ENCODE measurements around the gene QDPR. TPM values are rescaled to one million over a fixed set of nuclear protein-coding genes. Genes with fewer than 3 reads are reported as not detected.

Gene QDPR
- total and polyA plus RNA-seq, 9 of the 15 experiments (the other 6 are each of a cell fraction or from before 2014, with no cell fraction given), result 5.7 to 29.7 (median 17.2) TPM

DNA sequence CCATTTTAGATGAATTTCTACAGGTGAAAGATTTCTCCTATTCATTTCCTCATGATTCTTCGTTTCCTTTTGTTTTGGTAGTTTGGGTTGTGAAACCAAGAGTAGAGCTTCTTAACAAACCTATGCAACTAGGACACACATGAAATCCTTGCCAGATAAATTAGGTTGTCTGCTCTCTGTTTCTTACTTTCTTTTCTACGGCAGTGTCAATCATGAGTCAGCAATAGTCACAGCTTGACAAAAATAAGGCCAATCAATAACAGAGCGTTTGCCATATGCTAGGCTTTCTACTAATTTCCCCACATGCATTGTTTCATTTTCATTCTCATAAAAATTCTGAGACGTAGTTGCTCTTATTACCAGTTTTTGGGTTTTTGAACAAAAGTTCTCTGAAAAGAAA lies 23.4 kb upstream of the QDPR start (continued):
- TF ChIP-seq TCF7 (IDR thresholded peaks at IDR 0.05; ENCODE audit: borderline replicate concordance) (no peak), ZNF780A (CRISPR knock-in tag; IDR thresholded peaks at IDR 0.05) (no peak), PHTF2 (CRISPR knock-in tag; IDR thresholded peaks at IDR 0.05) (no peak), ARID1B (IDR thresholded peaks at IDR 0.05) (no peak), U2AF1 (optimal IDR thresholded peaks at IDR 0.05; ENCODE audit: low read depth, low read length) (no peak), CBFB (CRISPR knock-in tag; IDR thresholded peaks at IDR 0.05) (no peak)
- TF ChIP-seq, protein P1, sequence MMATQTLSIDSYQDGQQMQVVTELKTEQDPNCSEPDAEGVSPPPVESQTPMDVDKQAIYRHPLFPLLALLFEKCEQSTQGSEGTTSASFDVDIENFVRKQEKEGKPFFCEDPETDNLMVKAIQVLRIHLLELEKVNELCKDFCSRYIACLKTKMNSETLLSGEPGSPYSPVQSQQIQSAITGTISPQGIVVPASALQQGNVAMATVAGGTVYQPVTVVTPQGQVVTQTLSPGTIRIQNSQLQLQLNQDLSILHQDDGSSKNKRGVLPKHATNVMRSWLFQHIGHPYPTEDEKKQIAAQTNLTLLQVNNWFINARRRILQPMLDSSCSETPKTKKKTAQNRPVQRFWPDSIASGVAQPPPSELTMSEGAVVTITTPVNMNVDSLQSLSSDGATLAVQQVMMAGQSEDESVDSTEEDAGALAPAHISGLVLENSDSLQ (IDR thresholded peaks at IDR 0.05), result peak; percentile 96

DNA sequence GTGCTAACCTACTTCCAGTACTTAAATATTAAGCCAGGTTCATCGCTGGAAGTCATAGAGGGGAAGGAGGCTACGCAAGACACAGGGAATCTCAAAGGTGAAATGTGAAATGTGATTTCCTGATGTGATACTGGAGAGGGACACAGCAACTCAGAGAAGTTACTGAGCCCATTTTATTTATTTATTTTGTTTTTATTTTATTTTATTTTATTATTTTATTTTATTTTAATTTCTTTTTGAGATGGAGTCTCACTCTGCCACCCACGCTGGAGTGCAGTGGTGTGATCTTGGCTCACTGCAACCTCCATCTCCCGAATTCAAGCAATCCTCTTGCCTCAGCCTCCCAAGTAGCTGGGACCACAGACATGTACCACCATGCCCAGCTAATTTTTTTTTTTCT lies 22.8 kb upstream of the QDPR start:
- no peaks in the 10 kb centered on the region for H3K36me3 ChIP-seq (ENCODE audit: control insufficient read depth, insufficient read depth, low read length)
- no peak for ATAC-seq
- ChIA-PET POLR2A (interaction anchor here (1.0 kb wide), 1 partner anchor 22 kb away, joined by 3 read pairs; no protein-coding TSS in a partner anchor), CTCF (ENCODE audit: low intra/inter-chr PET ratio) (no interaction called here)
- BruUV-seq (replicated peaks), result no TSS peak
- H3K79me2 ChIP-seq (ENCODE audit: control insufficient read depth, insufficient read depth, low read length), result no peaks in the 10 kb centered on the region
- H4K20me1 ChIP-seq (replicated peaks; ENCODE audit: control insufficient read depth, insufficient read depth, low read length), result no peaks in the 10 kb centered on the region
- no peaks in the 10 kb centered on the region for H3K4me1 ChIP-seq (replicated peaks in 1 of 2; ENCODE audit: control insufficient read depth in 2 of 2, insufficient read depth in 2 of 2, low read length in 2 of 2)
- no peak overlapping the region for H3K4me2 ChIP-seq (ENCODE audit: insufficient read depth, low read length)
- WGBS (ENCODE audit: insufficient coverage, low coverage, missing lambda C conversion rate), result 27% methylated on average over 4 of the region's 4 CpGs
- no peaks in the 10 kb centered on the region for H3K9me1 ChIP-seq (ENCODE audit: control insufficient read depth, insufficient read depth, low read length)
- no peak overlapping the region for H3K9ac ChIP-seq (ENCODE audit: insufficient read depth in 1 of 2, low read depth in 2 of 2, low read length in 2 of 2)
- DNase-seq (ENCODE audit: extremely low read depth in 1 of 4, low spot score in 3 of 4), result no peak
- intact Hi-C loops (cut with micrococcal nuclease), result no loop called here
- no peaks in the 10 kb centered on the region for H3K9me3 ChIP-seq (replicated peaks; ENCODE audit: control insufficient read depth, insufficient read depth, low read depth, low read length)
- no peak overlapping the region for H3K27ac ChIP-seq (ENCODE audit: extremely low read depth, low read depth, low read length)
- no peak overlapping the region for H2AFZ ChIP-seq (ENCODE audit: low read depth, low read length)
- in situ Hi-C loops (cut with MboI), result loop anchor here (25.0 kb wide), 1 partner anchor 1053 kb away; no protein-coding TSS in a partner anchor
- FAIRE-seq, result no peak
- H3K27me3 ChIP-seq (ENCODE audit: control insufficient read depth in 2 of 2, insufficient read depth in 2 of 2, low read length in 2 of 2), result no peaks in the 10 kb centered on the region; a peak in 1 of 5 replicates
- no peak overlapping the region for H3K4me3 ChIP-seq
- TF ChIP-seq, protein P2, sequence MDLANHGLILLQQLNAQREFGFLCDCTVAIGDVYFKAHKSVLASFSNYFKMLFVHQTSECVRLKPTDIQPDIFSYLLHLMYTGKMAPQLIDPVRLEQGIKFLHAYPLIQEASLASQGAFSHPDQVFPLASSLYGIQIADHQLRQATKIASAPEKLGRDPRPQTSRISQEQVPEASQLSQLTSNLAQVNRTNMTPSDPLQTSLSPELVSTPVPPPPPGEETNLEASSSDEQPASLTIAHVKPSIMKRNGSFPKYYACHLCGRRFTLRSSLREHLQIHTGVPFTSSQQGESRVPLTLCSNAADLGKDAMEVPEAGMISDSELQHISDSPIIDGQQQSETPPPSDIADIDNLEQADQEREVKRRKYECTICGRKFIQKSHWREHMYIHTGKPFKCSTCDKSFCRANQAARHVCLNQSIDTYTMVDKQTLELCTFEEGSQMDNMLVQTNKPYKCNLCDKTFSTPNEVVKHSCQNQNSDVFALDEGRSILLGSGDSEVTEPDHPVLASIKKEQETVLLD (IDR thresholded peaks at IDR 0.05), result no peak
- TF ChIP-seq L3MBTL2 (IDR thresholded peaks at IDR 0.05) (no peak), DDX20 (tag; IDR thresholded peaks at IDR 0.05; ENCODE audit: low read depth) (no peak), RNF2 (IDR thresholded peaks at IDR 0.05) (no peak), CTBP1 (IDR thresholded peaks at IDR 0.05; ENCODE audit: borderline replicate concordance) (no peak), PHB (CRISPR knock-in tag; IDR thresholded peaks at IDR 0.05) (no peak), HLTF (IDR thresholded peaks at IDR 0.05) (no peak), ERF (CRISPR knock-in tag; IDR thresholded peaks at IDR 0.05) (no peak), HNRNPK (IDR thresholded peaks at IDR 0.05; ENCODE audit: low read depth, low read length, poor library complexity, severe bottlenecking) (no peak)
- TF ChIP-seq, protein P3, sequence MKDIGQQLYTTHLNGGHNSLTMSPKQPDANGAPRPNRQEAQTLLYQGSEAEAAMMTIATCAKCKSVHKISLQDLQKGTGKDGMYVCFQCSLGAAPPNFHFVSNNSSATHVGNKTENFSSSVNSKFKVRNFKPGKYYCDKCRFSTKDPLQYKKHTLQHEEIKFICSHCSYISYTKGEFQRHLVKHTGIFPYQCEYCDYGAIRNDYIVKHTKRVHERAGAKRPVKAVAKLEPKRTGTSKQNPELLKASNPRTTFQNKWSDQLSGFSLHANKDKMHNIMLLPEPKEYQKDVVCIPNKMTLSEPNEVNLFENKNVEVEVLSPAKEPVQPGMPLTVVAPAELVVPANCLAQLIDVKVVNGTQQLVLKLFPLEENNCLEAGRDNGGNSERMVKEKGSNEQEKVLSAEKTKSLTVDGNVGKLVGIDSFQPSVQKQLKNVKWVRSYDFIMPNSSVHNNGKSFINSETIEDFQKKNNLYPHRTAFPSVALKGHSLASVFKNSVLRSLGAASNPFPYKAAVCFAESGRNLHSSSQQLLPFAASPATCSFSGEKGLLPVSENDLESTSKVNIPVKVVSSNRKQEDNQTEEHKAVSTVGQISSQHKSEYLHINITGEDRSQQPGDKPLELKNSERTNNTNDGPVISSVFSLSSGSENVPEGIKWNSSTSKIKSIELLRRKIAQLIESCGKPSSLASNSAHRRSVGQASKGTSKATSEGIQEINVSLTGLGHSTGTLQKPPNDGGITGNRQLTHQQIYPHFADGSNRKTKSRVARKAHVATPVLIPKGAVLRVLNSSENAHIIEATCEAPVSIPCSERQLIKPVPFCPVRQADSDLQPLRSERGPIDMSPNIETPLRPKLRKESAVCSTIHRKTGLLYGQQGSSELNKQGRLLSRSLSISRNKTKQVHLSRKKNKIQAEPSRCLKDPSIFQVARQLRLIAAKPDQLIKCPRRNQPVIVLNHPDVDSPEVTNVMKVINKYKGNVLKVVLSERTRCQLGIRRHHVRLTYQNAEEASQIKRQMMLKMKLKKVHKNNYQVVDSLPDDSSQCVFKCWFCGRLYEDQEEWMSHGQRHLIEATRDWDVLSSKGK (CRISPR knock-in tag; IDR thresholded peaks at IDR 0.05), result no peak

All from K562 (cell line).